ENCODE results near the gene PRAMEF14.
"Not testable (repeated sequence)": the region's sequence is repeated elsewhere in the genome, so short reads cannot be mapped to it uniquely, and the experiment has no call there.

Gene PRAMEF14

GRCh38 chr1:13347034-13347433 lies at the start of gene PRAMEF14:
Gene PRAMEF14 (minus strand): TSS chr1:13347134. CDS start chr1:13345314, 1,820 bp downstream.
- not testable (repeated sequence) for DNase-seq (ENCODE audit: low read depth in 1 of 2, low spot score in 1 of 2)

GRCh38 chr1:13395311-13395710 lies 48.4 kb upstream of the PRAMEF14 start:
- DNase-seq (ENCODE audit: low read depth in 1 of 2, low spot score in 1 of 2), result not testable (repeated sequence)

GRCh38 chr1:13394761-13395160 lies 47.8 kb upstream of the PRAMEF14 start:
- DNase-seq (ENCODE audit: low read depth in 1 of 2, low spot score in 1 of 2), result not testable (repeated sequence)

- not testable (repeated sequence) for DNase-seq (ENCODE audit: low read depth in 1 of 2, low spot score in 1 of 2)
Observed at GRCh38 chr1:13393004-13393403, 46.1 kb upstream of the PRAMEF14 start.

GRCh38 chr1:13389332-13389731 lies 42.4 kb upstream of the PRAMEF14 start, which contains the start of gene PRAMEF17:
Gene PRAMEF17 (plus strand): TSS chr1:13389632. CDS start chr1:13389658, 26 bp downstream.
- DNase-seq (ENCODE audit: low read depth in 1 of 2, low spot score in 1 of 2), result not testable (repeated sequence)

- not testable (repeated sequence) for DNase-seq (ENCODE audit: low read depth in 1 of 2, low spot score in 1 of 2)
Observed at GRCh38 chr1:13380380-13380779, 33.4 kb upstream of the PRAMEF14 start.

GRCh38 chr1:13378983-13379382 lies 32.0 kb upstream of the PRAMEF14 start:
- not testable (repeated sequence) for DNase-seq (ENCODE audit: low read depth in 1 of 2, low spot score in 1 of 2)

GRCh38 chr1:13368544-13368943 lies 21.6 kb upstream of the PRAMEF14 start:
- not testable (repeated sequence) for DNase-seq (ENCODE audit: low read depth in 1 of 2, low spot score in 1 of 2)

- not testable (repeated sequence) for DNase-seq (ENCODE audit: low read depth in 1 of 2, low spot score in 1 of 2)
Observed at GRCh38 chr1:13366536-13366935, 19.6 kb upstream of the PRAMEF14 start.

GRCh38 chr1:13364928-13365327 lies 18.0 kb upstream of the PRAMEF14 start:
- not testable (repeated sequence) for DNase-seq (ENCODE audit: low read depth in 1 of 2, low spot score in 1 of 2)

GRCh38 chr1:13362364-13362763 lies 15.4 kb upstream of the PRAMEF14 start:
- DNase-seq (ENCODE audit: low read depth in 1 of 2, low spot score in 1 of 2), result not testable (repeated sequence)

GRCh38 chr1:13356774-13357173 lies 9.8 kb upstream of the PRAMEF14 start:
- not testable (repeated sequence) for DNase-seq (ENCODE audit: low read depth in 1 of 2, low spot score in 1 of 2)

GRCh38 chr1:13354475-13354874 lies 7.5 kb upstream of the PRAMEF14 start:
- not testable (repeated sequence) for DNase-seq (ENCODE audit: low read depth in 1 of 2, low spot score in 1 of 2)

- not testable (repeated sequence) for DNase-seq (ENCODE audit: low read depth in 1 of 2, low spot score in 1 of 2)
Observed at GRCh38 chr1:13353476-13353875, 6.5 kb upstream of the PRAMEF14 start.

GRCh38 chr1:13342496-13342895 lies 4.4 kb downstream of the PRAMEF14 start:
- DNase-seq (ENCODE audit: low read depth in 1 of 2, low spot score in 1 of 2), result not testable (repeated sequence)

GRCh38 chr1:13315281-13315680 lies 31.7 kb downstream of the PRAMEF14 start, which contains the start of gene PRAMEF15:
Gene PRAMEF15 (plus strand): TSS chr1:13315581. CDS start chr1:13318408, 2,827 bp downstream.
- DNase-seq (ENCODE audit: low read depth in 1 of 2, low spot score in 1 of 2), result not testable (repeated sequence)

- DNase-seq (ENCODE audit: low read depth in 1 of 2, low spot score in 1 of 2), result not testable (repeated sequence)
Observed at GRCh38 chr1:13303239-13303638, 43.7 kb downstream of the PRAMEF14 start, which contains the start of gene PRAMEF33. Gene PRAMEF33 (plus strand): TSS chr1:13303539. CDS start chr1:13305955, 2,416 bp downstream.

GRCh38 chr1:13302197-13302596 lies 44.7 kb downstream of the PRAMEF14 start:
- DNase-seq (ENCODE audit: low read depth in 1 of 2, low spot score in 1 of 2), result not testable (repeated sequence)

- DNase-seq (ENCODE audit: low read depth in 1 of 2, low spot score in 1 of 2), result not testable (repeated sequence)
Observed at GRCh38 chr1:13298699-13299098, 48.2 kb downstream of the PRAMEF14 start.

GRCh38 chr1:13297216-13297931 lies 49.6 kb downstream of the PRAMEF14 start:
- not testable (repeated sequence) for DNase-seq (ENCODE audit: low read depth in 1 of 2, low spot score in 1 of 2)
